ENCODE measurements around the gene ARHGDIB.

ARHGDIB gene

GRCh38 chr12:14907953-14908352 is 53.4 kb downstream of the ARHGDIB start:
- DNase-seq (ENCODE audit: extremely low read depth, low read depth): no peak
- H3K4me3 ChIP-seq (replicated peaks; ENCODE audit: low read depth, low read length): no peak overlapping the region
- TF ChIP-seq CTCF (IDR thresholded peaks at IDR 0.05; ENCODE audit: low read depth, low read length, missing control alignments): no peak

GRCh38 chr12:14906114-14906513 is 55.3 kb downstream of the ARHGDIB start:
- H3K4me3 ChIP-seq (replicated peaks; ENCODE audit: low read depth, low read length): no peak overlapping the region
- no peak for DNase-seq (ENCODE audit: extremely low read depth, low read depth)
- no peak for TF ChIP-seq CTCF (IDR thresholded peaks at IDR 0.05; ENCODE audit: low read depth, low read length, missing control alignments)

- DNase-seq (ENCODE audit: extremely low read depth, low read depth): no peak
- no peak for TF ChIP-seq CTCF (IDR thresholded peaks at IDR 0.05; ENCODE audit: low read depth, low read length, missing control alignments)
- H3K4me3 ChIP-seq (replicated peaks; ENCODE audit: low read depth, low read length): no peak overlapping the region
These were observed 56.0 kb downstream of the ARHGDIB start for GRCh38 chr12:14905269-14906004.

- no peak overlapping the region for H3K4me3 ChIP-seq (replicated peaks; ENCODE audit: low read depth, low read length)
- TF ChIP-seq CTCF (IDR thresholded peaks at IDR 0.05; ENCODE audit: low read depth, low read length, missing control alignments): no peak
- DNase-seq (ENCODE audit: extremely low read depth, low read depth): no peak
These were observed 56.5 kb downstream of the ARHGDIB start for GRCh38 chr12:14904854-14905253.

- no peak for DNase-seq (ENCODE audit: extremely low read depth, low read depth)
- H3K4me3 ChIP-seq (replicated peaks; ENCODE audit: low read depth, low read length): no peak overlapping the region
- no peak for TF ChIP-seq CTCF (IDR thresholded peaks at IDR 0.05; ENCODE audit: low read depth, low read length, missing control alignments)
These were observed 57.9 kb downstream of the ARHGDIB start for GRCh38 chr12:14903386-14904098.

- H3K4me3 ChIP-seq (replicated peaks; ENCODE audit: low read depth, low read length): no peak overlapping the region
- no peak for DNase-seq (ENCODE audit: extremely low read depth, low read depth)
- TF ChIP-seq CTCF (IDR thresholded peaks at IDR 0.05; ENCODE audit: low read depth, low read length, missing control alignments): no peak
These were observed 58.9 kb downstream of the ARHGDIB start for GRCh38 chr12:14902465-14902864.
